Testis (tissue), 3 donors: ENCODE data around the gene HSD3B7. TPM values are rescaled to one million over a fixed set of nuclear protein-coding genes. Genes with fewer than 3 reads are reported as not detected.

ENCODE experiments used
- DNase-seq: peaks from one replicate; pipeline ENCODE4 v3.0.0-alpha.2; 2019
- H3K27ac ChIP-seq, 2 donors: fragments of 200-600 bp; sonication (generic); one replicate each; pipeline ENCODE4 v1.5.1; 2019
- H3K27me3 ChIP-seq: fragments of 200-600 bp; sonication (generic); one replicate; pipeline ENCODE4 v1.5.1; 2019
- H3K36me3 ChIP-seq: fragments of 200-600 bp; sonication (generic); one replicate; pipeline ENCODE4 v1.5.1; 2017; ENCODE audit warnings: low read depth; ENCODE audit errors: missing control alignments
- H3K4me1 ChIP-seq: fragments of 200-600 bp; sonication (generic); one replicate; pipeline ENCODE4 v1.5.1; 2019
- H3K4me3 ChIP-seq, 2 donors: fragments of 200-600 bp; sonication (generic); one replicate each; pipeline ENCODE4 v1.5.1; 2017 to 2019
- H3K9me3 ChIP-seq: fragments of 200-600 bp; sonication (generic); one replicate; pipeline ENCODE4 v1.5.1; 2017
- POLR2A ChIP-seq: fragments of 450-650 bp; IDR thresholded peaks from one replicate; pipeline ENCODE4 v1.6.1; 2017; ENCODE audit warnings: antibody characterized with exemption, mild to moderate bottlenecking, moderate library complexity
- WGBS, 2 donors: methylation state at CpG; one replicate each; pipeline ENCODE4 v1.1.5; 2018; 5-methylcytosine and 5-hydroxymethylcytosine counted together
- intact Hi-C: fragments of 100-400 bp; cut with DNase I; formaldehyde crosslinking; loops from one replicate; pipeline ENCODE4 v1.15.1; 2023; ENCODE audit warnings: low total_unique reads
- polyA plus RNA-seq: library from polyadenylated mRNA; stranded (reverse); fragments of 350-450 nt; fragmentation: Illumina TruSeq; extraction: RNeasy Lipid Tissue Mini Kit (QIAGEN cat#74804); gene quantifications from one replicate; pipeline ENCODE4 v1.2.3, GENCODE V29; 2014; ENCODE audit warnings: low read depth, low replicate concordance; ENCODE audit not compliant: insufficient read depth
- total RNA-seq, 2 donors: library from RNA; depleted of rRNA; stranded (reverse); fragments of >200 nt; gene quantifications; one replicate each; pipeline ENCODE4 v1.2.3, GENCODE V29; 2016
- TF ChIP-seq, protein P1 (sequence below), 3 experiments: fragments of 450-650 bp in 2 of 3; fragments of 200-600 bp in 1 of 3; sonication (generic) in 1 of 3; IDR thresholded peaks; one replicate each; pipeline ENCODE4 v1.5.1; 2016 to 2019; ENCODE audit warnings: antibody characterized with exemption in 3 of 3, mild to moderate bottlenecking in 2 of 3, moderate library complexity in 1 of 3

Gene HSD3B7
- total and polyA plus RNA-seq, 3 donors from 2014 or later, result 5.7 to 8.9 (median 7.4) TPM

DNA sequence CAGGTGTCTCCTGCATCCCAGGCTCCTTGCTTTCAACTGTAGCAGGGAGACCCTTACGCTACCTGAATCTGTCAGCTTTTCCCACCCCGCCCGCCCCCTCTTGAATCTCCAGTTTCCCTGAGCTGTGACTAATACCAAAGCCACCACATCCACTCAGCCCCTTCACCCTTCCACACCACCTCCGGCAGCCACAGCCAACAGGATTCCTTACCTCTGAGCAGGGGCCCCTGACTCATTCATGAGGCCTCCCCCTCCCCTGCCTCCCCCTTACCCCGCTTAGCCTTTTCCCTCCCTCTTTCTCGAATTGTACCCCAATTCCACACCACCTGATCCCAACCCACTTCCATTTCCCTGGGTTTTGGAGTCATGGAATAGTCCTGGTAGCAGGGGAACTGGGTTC, 23.1 kb downstream of the HSD3B7 start:
- H3K27ac ChIP-seq, result no peak overlapping the region
- intact Hi-C loops, result no loop called here
- H3K4me3 ChIP-seq, result no peak overlapping the region
- H3K4me1 ChIP-seq, result no peaks in the 10 kb centered on the region
- TF ChIP-seq, protein P1, sequence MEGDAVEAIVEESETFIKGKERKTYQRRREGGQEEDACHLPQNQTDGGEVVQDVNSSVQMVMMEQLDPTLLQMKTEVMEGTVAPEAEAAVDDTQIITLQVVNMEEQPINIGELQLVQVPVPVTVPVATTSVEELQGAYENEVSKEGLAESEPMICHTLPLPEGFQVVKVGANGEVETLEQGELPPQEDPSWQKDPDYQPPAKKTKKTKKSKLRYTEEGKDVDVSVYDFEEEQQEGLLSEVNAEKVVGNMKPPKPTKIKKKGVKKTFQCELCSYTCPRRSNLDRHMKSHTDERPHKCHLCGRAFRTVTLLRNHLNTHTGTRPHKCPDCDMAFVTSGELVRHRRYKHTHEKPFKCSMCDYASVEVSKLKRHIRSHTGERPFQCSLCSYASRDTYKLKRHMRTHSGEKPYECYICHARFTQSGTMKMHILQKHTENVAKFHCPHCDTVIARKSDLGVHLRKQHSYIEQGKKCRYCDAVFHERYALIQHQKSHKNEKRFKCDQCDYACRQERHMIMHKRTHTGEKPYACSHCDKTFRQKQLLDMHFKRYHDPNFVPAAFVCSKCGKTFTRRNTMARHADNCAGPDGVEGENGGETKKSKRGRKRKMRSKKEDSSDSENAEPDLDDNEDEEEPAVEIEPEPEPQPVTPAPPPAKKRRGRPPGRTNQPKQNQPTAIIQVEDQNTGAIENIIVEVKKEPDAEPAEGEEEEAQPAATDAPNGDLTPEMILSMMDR (IDR thresholded peaks at IDR 0.05), result no peak
- no peak for TF ChIP-seq POLR2A
- H3K9me3 ChIP-seq, result no peaks in the 10 kb centered on the region
- no peaks in the 10 kb centered on the region for H3K36me3 ChIP-seq
- no peaks in the 10 kb centered on the region for H3K27me3 ChIP-seq
- DNase-seq, result no peak
- 85 to 86% methylated on average over 5 to 6 of the region's 6 CpGs for WGBS, 2 donors

DNA sequence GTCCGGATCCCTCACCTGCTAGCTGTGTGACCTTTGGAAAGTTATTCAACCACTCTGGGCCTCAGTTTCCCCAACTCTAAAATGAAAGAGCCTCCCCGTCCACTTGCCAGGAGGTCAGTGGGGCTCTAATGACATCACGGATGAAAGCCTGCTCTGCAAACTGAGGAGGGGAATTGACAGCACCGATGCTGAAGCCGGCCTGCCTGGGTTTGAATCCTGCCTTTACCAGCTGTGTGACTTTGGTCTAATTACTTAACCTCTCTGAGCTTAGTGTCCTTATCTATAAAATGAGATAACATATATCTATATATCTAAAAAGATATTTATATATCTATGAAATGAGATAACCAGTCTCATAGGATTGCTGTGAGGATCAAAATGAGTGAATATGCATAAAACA, 23.5 kb downstream of the HSD3B7 start:
- 87 to 92% methylated on average over 5 of the region's 5 CpGs for WGBS, 2 donors
- no peak overlapping the region for H3K4me3 ChIP-seq
- TF ChIP-seq, protein P1 (IDR thresholded peaks at IDR 0.05), result no peak
- no peak for TF ChIP-seq POLR2A
- no peaks in the 10 kb centered on the region for H3K4me1 ChIP-seq
- H3K27ac ChIP-seq, result no peak overlapping the region
- intact Hi-C loops, result no loop called here
- H3K9me3 ChIP-seq, result no peaks in the 10 kb centered on the region
- DNase-seq, result no peak
- H3K36me3 ChIP-seq, result no peaks in the 10 kb centered on the region
- H3K27me3 ChIP-seq, result no peaks in the 10 kb centered on the region

DNA sequence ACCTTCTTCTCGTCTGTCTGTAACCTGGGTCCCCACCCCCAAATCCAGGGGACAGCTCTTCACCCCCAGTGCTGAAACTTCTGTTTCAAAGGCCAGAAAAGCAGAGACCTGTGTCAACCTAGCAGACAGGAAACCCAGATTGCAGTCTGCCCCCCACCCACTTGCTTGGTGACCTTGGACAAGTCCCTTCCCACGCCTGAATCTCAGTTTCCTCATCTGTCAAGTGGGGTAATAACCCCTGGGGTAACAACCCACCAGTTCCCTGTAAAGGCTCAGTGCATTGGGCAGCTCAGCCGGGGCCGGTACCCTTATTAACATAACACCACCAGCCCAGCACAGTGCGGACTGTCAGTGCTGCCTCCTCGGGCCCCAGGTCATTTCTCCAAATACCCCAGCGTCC, 24.1 kb downstream of the HSD3B7 start:
- intact Hi-C loops, result no loop called here
- H3K27me3 ChIP-seq, result no peaks in the 10 kb centered on the region
- 83 to 86% methylated on average over 7 of the region's 7 CpGs for WGBS, 2 donors
- H3K4me3 ChIP-seq, result no peak overlapping the region
- H3K27ac ChIP-seq, result no peak overlapping the region
- H3K9me3 ChIP-seq, result no peaks in the 10 kb centered on the region
- TF ChIP-seq, protein P1 (IDR thresholded peaks at IDR 0.05), result no peak
- no peak for TF ChIP-seq POLR2A
- no peaks in the 10 kb centered on the region for H3K4me1 ChIP-seq
- H3K36me3 ChIP-seq, result no peaks in the 10 kb centered on the region
- no peak for DNase-seq

DNA sequence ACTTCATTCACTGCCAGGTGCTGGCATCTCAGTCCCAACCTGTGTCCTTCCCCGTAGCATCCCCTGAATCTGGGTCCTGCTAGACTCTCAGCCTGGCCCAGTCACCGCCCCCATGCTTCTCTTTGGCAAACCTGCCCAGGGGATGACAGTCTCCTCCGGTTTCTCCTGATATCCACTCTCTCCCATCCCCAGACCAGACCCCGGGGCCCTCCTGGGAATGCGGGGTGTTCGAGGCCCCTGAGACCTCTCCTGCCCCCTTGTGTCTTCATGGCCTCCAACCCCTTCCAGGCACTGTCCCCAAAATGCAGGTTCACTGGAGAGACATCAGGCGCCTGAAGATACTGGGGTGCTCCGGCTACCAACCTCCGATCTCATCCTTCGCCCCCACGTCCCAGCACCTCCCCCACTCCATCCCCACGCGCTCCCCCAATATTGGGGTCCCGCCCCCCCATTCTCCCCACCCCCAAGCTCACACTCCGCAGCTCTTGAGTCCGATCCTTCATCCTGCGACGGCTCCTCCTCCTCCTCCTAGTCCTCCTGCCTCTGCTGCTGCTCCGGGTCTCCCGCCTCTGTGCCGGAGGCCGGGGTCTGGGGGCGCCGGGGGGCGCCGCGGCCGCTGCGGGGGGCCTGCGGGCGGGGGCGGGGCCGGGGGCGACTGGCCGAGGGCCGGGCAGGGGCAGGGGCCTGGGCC, 25.0 kb downstream of the HSD3B7 start:
- H3K9me3 ChIP-seq, result no peaks in the 10 kb centered on the region
- no peaks in the 10 kb centered on the region for H3K36me3 ChIP-seq
- no peak for DNase-seq
- no peaks in the 10 kb centered on the region for H3K4me1 ChIP-seq
- WGBS, 2 donors, result 7 to 23% methylated on average over 11 to 36 of the region's 36 CpGs
- intact Hi-C loops, result no loop called here
- no peak overlapping the region for H3K27ac ChIP-seq
- peak overlapping the region in 1 of 2 donors; percentile 26 for H3K4me3 ChIP-seq
- H3K27me3 ChIP-seq, result no peaks in the 10 kb centered on the region
- TF ChIP-seq, protein P1 (IDR thresholded peaks at IDR 0.05), result no peak
- no peak for TF ChIP-seq POLR2A
